Parathyroid adenoma (tissue), 2 donors: ENCODE measurements around the gene UTF1.
"Not testable (repeated sequence)": the region's sequence is repeated elsewhere in the genome, so short reads cannot be mapped to it uniquely, and the experiment has no call there.

Experiments
- H2AFZ ChIP-seq: fragments of 300-600 bp; sonication (generic); one replicate; pipeline ENCODE4 v1.7.0; 2017; ENCODE audit warnings: antibody characterized with exemption, mild to moderate bottlenecking
- H3K27ac ChIP-seq: fragments of 300-600 bp; sonication (generic); one replicate; pipeline ENCODE4 v1.7.0; 2017
- H3K27me3 ChIP-seq: fragments of 300-600 bp; sonication (generic); one replicate; pipeline ENCODE4 v1.7.0; 2017; ENCODE audit warnings: low read length; ENCODE audit not compliant: control insufficient read depth, insufficient read depth
- H3K36me3 ChIP-seq: fragments of 300-600 bp; sonication (generic); one replicate; pipeline ENCODE4 v1.7.0; 2017; ENCODE audit warnings: low read length; ENCODE audit not compliant: control insufficient read depth, insufficient read depth
- H3K4me1 ChIP-seq: fragments of 300-600 bp; sonication (generic); one replicate; pipeline ENCODE4 v1.7.0; 2017; ENCODE audit warnings: control low read depth
- H3K4me2 ChIP-seq: fragments of 300-600 bp; sonication (generic); one replicate; pipeline ENCODE4 v1.7.0; 2017; ENCODE audit warnings: low read length
- H3K4me3 ChIP-seq: fragments of 300-600 bp; sonication (generic); one replicate; pipeline ENCODE4 v1.7.0; 2017; ENCODE audit warnings: low read depth, low read length
- H3K79me2 ChIP-seq: fragments of 300-600 bp; sonication (generic); one replicate; pipeline ENCODE4 v1.7.0; 2017; ENCODE audit warnings: control low read depth
- H3K9ac ChIP-seq: fragments of 300-600 bp; sonication (generic); one replicate; pipeline ENCODE4 v1.7.0; 2017; ENCODE audit warnings: mild to moderate bottlenecking
- H3K9me3 ChIP-seq: fragments of 300-600 bp; sonication (generic); one replicate; pipeline ENCODE4 v1.7.0; 2017; ENCODE audit warnings: low read length; ENCODE audit not compliant: control insufficient read depth
- CTCF ChIP-seq: fragments of 300-600 bp; sonication (generic); IDR thresholded peaks from one replicate; pipeline ENCODE4 v1.7.0; 2017; ENCODE audit warnings: antibody characterized with exemption, mild to moderate bottlenecking
- donor health status: primary hyperparathyroidism.

UTF1 gene

DNA sequence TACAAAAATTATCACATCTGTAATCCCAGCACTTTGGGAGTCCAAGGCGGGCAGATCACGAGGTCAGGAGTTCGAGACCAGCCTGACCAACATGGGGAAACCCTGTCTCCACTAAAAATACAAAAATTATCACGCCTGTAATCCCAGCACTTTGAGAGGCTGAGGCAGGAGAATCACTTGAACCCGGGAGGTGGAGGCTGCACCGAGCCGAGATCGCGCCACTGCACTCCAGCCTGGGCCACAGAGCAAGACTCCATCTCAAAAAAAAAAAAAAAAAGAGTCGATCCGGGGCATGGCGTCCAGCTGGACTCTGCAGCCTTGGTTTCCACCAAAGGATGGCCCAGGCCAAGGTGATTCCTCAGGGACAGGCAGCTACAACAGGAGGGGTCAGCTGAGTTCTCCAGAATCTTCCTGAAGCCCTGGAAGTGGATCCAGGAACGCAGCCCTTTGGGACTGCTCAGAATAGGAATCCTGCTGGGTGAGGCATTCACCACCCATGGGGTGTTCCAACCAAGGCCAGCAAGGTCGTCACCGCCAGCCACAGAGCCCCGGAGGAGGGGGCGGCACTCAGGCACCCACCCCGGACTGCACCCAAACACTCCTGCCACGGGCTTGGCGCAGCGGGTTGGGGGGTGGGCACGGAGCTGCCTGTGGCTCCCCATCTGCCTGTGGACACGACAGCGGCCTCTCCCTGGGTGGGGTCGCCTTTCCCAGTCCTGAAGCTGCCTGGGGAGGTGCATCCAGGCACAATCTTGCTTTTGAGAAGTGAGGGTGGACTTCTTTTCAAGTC lies 12.0 kb upstream of the UTF1 start:
- TF ChIP-seq CTCF: no peak
- Histone ChIP-seq H3K79me2 (no peaks in the 10 kb centered on the region), H3K27ac (no peak overlapping the region), H3K4me1 (no peaks in the 10 kb centered on the region), H3K27me3 (no peaks in the 10 kb centered on the region), H3K4me2 (no peak overlapping the region), H3K9me3 (no peaks in the 10 kb centered on the region), H3K4me3 (no peak overlapping the region), H3K9ac (no peak overlapping the region), H2AFZ (no peak overlapping the region), H3K36me3 (no peaks in the 10 kb centered on the region)

DNA sequence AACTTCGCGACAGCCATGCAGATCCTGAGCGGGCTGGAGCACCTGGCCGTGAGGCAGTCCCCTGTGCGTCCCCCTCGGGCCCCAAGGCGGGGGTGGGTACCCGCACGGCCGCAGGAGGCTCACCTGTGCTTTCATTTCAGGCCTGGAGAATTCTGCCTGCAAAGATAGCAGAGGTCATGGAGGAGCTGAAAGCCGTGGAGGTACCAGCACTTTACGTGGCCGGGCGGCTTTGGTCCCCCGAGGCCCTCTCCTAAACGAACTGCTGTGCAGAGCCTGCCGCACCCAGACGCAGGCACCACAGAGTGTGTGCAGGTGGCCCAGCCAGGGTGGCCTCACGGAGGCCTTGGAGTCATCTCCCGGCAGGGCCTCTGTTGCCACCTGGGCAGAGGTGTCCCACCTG lies 11.1 kb upstream of the UTF1 start:
- no peaks in the 10 kb centered on the region for H3K27me3 ChIP-seq
- H3K27ac ChIP-seq: no peak overlapping the region
- H3K4me1 ChIP-seq: no peaks in the 10 kb centered on the region
- TF ChIP-seq CTCF: no peak
- no peaks in the 10 kb centered on the region for H3K79me2 ChIP-seq
- H3K9ac ChIP-seq: no peak overlapping the region
- H2AFZ ChIP-seq: no peak overlapping the region
- no peaks in the 10 kb centered on the region for H3K36me3 ChIP-seq
- H3K4me2 ChIP-seq: no peak overlapping the region
- H3K4me3 ChIP-seq: no peak overlapping the region
- H3K9me3 ChIP-seq: no peaks in the 10 kb centered on the region

GRCh38 chr10:133219782-133220181 lies 10.2 kb upstream of the UTF1 start:
- no peak overlapping the region for H3K9ac ChIP-seq
- TF ChIP-seq CTCF: no peak
- no peaks in the 10 kb centered on the region for H3K9me3 ChIP-seq
- no peak overlapping the region for H2AFZ ChIP-seq
- H3K4me1 ChIP-seq: no peaks in the 10 kb centered on the region
- no peak overlapping the region for H3K27ac ChIP-seq
- H3K36me3 ChIP-seq: no peaks in the 10 kb centered on the region
- H3K4me3 ChIP-seq: no peak overlapping the region
- H3K27me3 ChIP-seq: no peaks in the 10 kb centered on the region
- H3K79me2 ChIP-seq: no peaks in the 10 kb centered on the region
- no peak overlapping the region for H3K4me2 ChIP-seq

- Histone ChIP-seq H3K27ac (no peak overlapping the region), H3K9ac (no peak overlapping the region), H3K9me3 (no peaks in the 10 kb centered on the region), H3K27me3 (no peaks in the 10 kb centered on the region), H3K4me1 (no peaks in the 10 kb centered on the region), H3K79me2 (no peaks in the 10 kb centered on the region), H2AFZ (no peak overlapping the region), H3K4me3 (no peak overlapping the region), H3K36me3 (no peaks in the 10 kb centered on the region), H3K4me2 (no peak overlapping the region)
- TF ChIP-seq CTCF: no peak
These were observed 8.7 kb upstream of the UTF1 start for GRCh38 chr10:133221331-133221730.

DNA sequence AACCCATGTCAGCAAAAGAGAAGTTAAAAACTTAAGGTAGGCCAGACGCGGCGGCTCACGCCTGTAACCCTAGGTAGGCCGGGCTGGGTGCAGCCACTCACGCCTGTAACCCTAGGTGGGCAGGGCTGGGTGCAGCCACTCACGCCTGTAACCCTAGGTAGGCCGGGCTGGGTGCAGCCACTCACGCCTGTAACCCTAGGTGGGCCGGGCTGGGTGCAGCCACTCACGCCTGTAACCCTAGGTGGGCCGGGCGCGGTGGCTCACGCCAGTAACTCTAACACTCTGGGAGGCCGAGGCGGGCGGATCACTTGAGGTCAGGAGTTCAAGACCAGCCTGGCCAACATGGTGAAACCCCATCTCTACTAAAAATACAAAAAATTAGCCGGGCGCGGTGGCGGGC lies 8.3 kb upstream of the UTF1 start:
- not testable (repeated sequence) for H2AFZ ChIP-seq, H3K9me3 ChIP-seq, H3K4me1 ChIP-seq, H3K4me2 ChIP-seq, H3K79me2 ChIP-seq, H3K4me3 ChIP-seq, H3K27me3 ChIP-seq, H3K9ac ChIP-seq, H3K27ac ChIP-seq, H3K36me3 ChIP-seq
